Stomach (tissue), 9 donors: Measurements from ENCODE around the gene SORCS2. TPM values are rescaled to one million over a fixed set of nuclear protein-coding genes. Genes with fewer than 3 reads are reported as not detected.

ENCODE experiments used
- DNase-seq, 2 donors: peaks; one replicate each; pipeline versions ENCODE4 v3.0.0 to v3.0.0-alpha.2; 2013 to 2019
- H3K27ac ChIP-seq, 5 donors: fragments of 200-600 bp in 4 of 5; sonication (generic) in 4 of 5; one replicate each; pipeline ENCODE4 v1.5.1; 2013 to 2019; ENCODE audit warnings: mild to moderate bottlenecking in 1 of 5, moderate library complexity in 1 of 5
- H3K27me3 ChIP-seq, 3 donors: fragments of 200-600 bp; sonication (generic); one replicate each; pipeline ENCODE4 v1.5.1; 2017 to 2019; ENCODE audit warnings: mixed run types in 1 of 3
- H3K36me3 ChIP-seq, 4 donors: fragments of 200-600 bp; sonication (generic); 1 replicate in 3 of 4; 2 replicates in 1 of 4; pipeline ENCODE4 v1.5.1; 2016 to 2019
- H3K4me1 ChIP-seq, 4 donors: fragments of 200-600 bp; sonication (generic); one replicate each; pipeline ENCODE4 v1.5.1; 2016 to 2019
- H3K4me3 ChIP-seq, 4 donors: fragments of 200-600 bp; sonication (generic) in 3 of 4; one replicate each; pipeline ENCODE4 v1.5.1; 2016 to 2019; ENCODE audit warnings: mild to moderate bottlenecking in 1 of 4
- H3K9me3 ChIP-seq, 4 donors: fragments of 200-600 bp; sonication (generic); one replicate each; pipeline ENCODE4 v1.5.1; 2016 to 2019
- CTCF ChIP-seq, 7 experiments: fragments of 450-650 bp in 4 of 7; fragments of 200-600 bp in 3 of 7; sonication (generic) in 3 of 7; IDR thresholded peaks; one replicate each; pipeline ENCODE4 v1.5.1; 2016 to 2019; ENCODE audit warnings: antibody characterized with exemption in 7 of 7, control low read depth in 2 of 7, mild to moderate bottlenecking in 1 of 7
- EP300 ChIP-seq: sonication (generic); formaldehyde crosslinking; IDR thresholded peaks from one replicate; pipeline ENCODE4 v1.6.1; 2017; ENCODE audit warnings: antibody characterized with exemption
- POLR2A ChIP-seq, 4 donors: fragments of 450-650 bp; IDR thresholded peaks; one replicate each; pipeline ENCODE4 v1.6.1; 2016; ENCODE audit warnings: antibody characterized with exemption in 4 of 4, control low read depth in 2 of 4, mild to moderate bottlenecking in 1 of 4, moderate library complexity in 1 of 4
- POLR2AphosphoS5 ChIP-seq, 3 donors: sonication (generic); formaldehyde crosslinking; IDR thresholded peaks; one replicate each; pipeline ENCODE4 v1.6.1; 2016; ENCODE audit warnings: antibody characterized with exemption in 3 of 3
- WGBS, 5 donors: extraction: QIAGEN DNeasy Blood & Tissue Kit in 3 of 5; methylation state at CpG; one replicate each; pipeline versions ENCODE4 v1.1.5 to v1.1.7; 2013 to 2018; 5-methylcytosine and 5-hydroxymethylcytosine counted together
- intact Hi-C: fragments of 100-400 bp; cut with DNase I; formaldehyde crosslinking; loops from one replicate; pipeline ENCODE4 v1.15.1; 2023; ENCODE audit warnings: low total_unique reads
- polyA plus RNA-seq, 3 donors: library from polyadenylated mRNA; stranded (reverse); fragments of 200-250 nt; gene quantifications; one replicate each; pipeline ENCODE4 v1.2.3, GENCODE V29; 2013
- total RNA-seq, 5 donors: library from RNA; depleted of rRNA; stranded (reverse); fragments of >200 nt; gene quantifications; one replicate each; pipeline versions ENCODE4 v1.1.0 to v1.2.3, GENCODE V29; 2014 to 2016
- donor health status: healthy with polysubstance abuse.
- donor health status: Bipolar disorder and iron deficiency.
- donor health status: healthy.

The SORCS2 gene
- total and polyA plus RNA-seq, 8 donors, result under 0.01 to 13.0 (median 0.50) TPM; not detected in 1

GRCh38 chr4:7558436-7558835, 366.1 kb downstream of the SORCS2 start:
- no peak for TF ChIP-seq CTCF (IDR thresholded peaks at IDR 0.05)
- TF ChIP-seq POLR2A (IDR thresholded peaks at IDR 0.05), result no peak
- no peak for TF ChIP-seq EP300
- no peak for TF ChIP-seq POLR2AphosphoS5 (IDR thresholded peaks at IDR 0.05)
- Histone ChIP-seq H3K27ac (no peak overlapping the region), H3K36me3 (no peaks in the 10 kb centered on the region), H3K4me1 (no peaks in the 10 kb centered on the region), H3K4me3 (no peak overlapping the region), H3K9me3 (peaks cover 4 to 25% (median 20%) of the 10 kb centered on the region in 4 donors), H3K27me3 (peaks cover 0 to 12% (median 3%) of the 10 kb centered on the region in 3 donors)
- intact Hi-C loops, result no loop called here
- no peak for DNase-seq
- WGBS, 5 donors, result 88 to 100% (median 94%) methylated on average over 2 to 7 of the region's 7 CpGs

- WGBS, 5 donors, result 84 to 88% (median 87%) methylated on average over 7 of the region's 7 CpGs
- H3K4me1 ChIP-seq, result no peaks in the 10 kb centered on the region
- intact Hi-C loops, result no loop called here
- TF ChIP-seq CTCF (IDR thresholded peaks at IDR 0.05) (no peak), EP300 (no peak), POLR2AphosphoS5 (IDR thresholded peaks at IDR 0.05) (no peak), POLR2A (IDR thresholded peaks at IDR 0.05) (no peak)
- no peak for DNase-seq
- peaks cover 0 to 17% (median 11%) of the 10 kb centered on the region in 4 donors for H3K9me3 ChIP-seq
- H3K27ac ChIP-seq, result no peak overlapping the region
- H3K36me3 ChIP-seq, result no peaks in the 10 kb centered on the region
- H3K4me3 ChIP-seq, result no peak overlapping the region
- peaks cover 0 to 12% (median 3%) of the 10 kb centered on the region in 3 donors for H3K27me3 ChIP-seq
These were observed 367.0 kb downstream of the SORCS2 start for GRCh38 chr4:7559316-7559715.

GRCh38 chr4:7559741-7560395, 367.5 kb downstream of the SORCS2 start:
- TF ChIP-seq EP300 (no peak), POLR2AphosphoS5 (IDR thresholded peaks at IDR 0.05) (no peak), CTCF (IDR thresholded peaks at IDR 0.05) (no peak), POLR2A (IDR thresholded peaks at IDR 0.05) (no peak)
- Histone ChIP-seq H3K36me3 (no peaks in the 10 kb centered on the region), H3K27me3 (peaks cover 0 to 12% (median 3%) of the 10 kb centered on the region in 3 donors), H3K27ac (no peak overlapping the region), H3K9me3 (peaks cover 0 to 11% (median 8%) of the 10 kb centered on the region in 4 donors), H3K4me3 (no peak overlapping the region), H3K4me1 (no peaks in the 10 kb centered on the region)
- intact Hi-C loops, result no loop called here
- no peak for DNase-seq
- WGBS, 5 donors, result 55 to 69% (median 62%) methylated on average over 12 to 16 of the region's 16 CpGs

- H3K4me3 ChIP-seq, result no peak overlapping the region
- no peaks in the 10 kb centered on the region for H3K4me1 ChIP-seq
- DNase-seq, result no peak
- H3K9me3 ChIP-seq, result peaks cover 0 to 3% (median under 1%) of the 10 kb centered on the region in 4 donors
- TF ChIP-seq POLR2AphosphoS5 (IDR thresholded peaks at IDR 0.05), result no peak
- intact Hi-C loops, result no loop called here
- H3K27ac ChIP-seq, result no peak overlapping the region
- no peaks in the 10 kb centered on the region for H3K36me3 ChIP-seq
- peaks cover 0 to 12% (median 3%) of the 10 kb centered on the region in 3 donors for H3K27me3 ChIP-seq
- WGBS, 5 donors, result 67 to 83% (median 82%) methylated on average over 2 of the region's 2 CpGs
These were observed 369.2 kb downstream of the SORCS2 start for GRCh38 chr4:7561557-7561956.

GRCh38 chr4:7564242-7564641, 371.9 kb downstream of the SORCS2 start:
- Histone ChIP-seq H3K36me3 (no peaks in the 10 kb centered on the region), H3K9me3 (no peaks in the 10 kb centered on the region), H3K4me1 (no peaks in the 10 kb centered on the region), H3K27ac (no peak overlapping the region), H3K4me3 (no peak overlapping the region), H3K27me3 (peaks cover 0 to 8% (median 0%) of the 10 kb centered on the region in 3 donors)
- DNase-seq, result no peak
- no peak for TF ChIP-seq EP300
- WGBS, 5 donors, result 74 to 83% (median 76%) methylated on average over 5 of the region's 5 CpGs
- intact Hi-C loops, result no loop called here
